ENCODE measurements around the gene CDK10. TPM values are rescaled to one million over a fixed set of nuclear protein-coding genes. Genes with fewer than 3 reads are reported as not detected.
A peak's percentile ranks its signal among the peaks of the same experiment; 100 is the strongest.

The CDK10 gene
- total and polyA plus RNA-seq, 10 of the 15 experiments (the other 5 are each of a cell fraction or from before 2014, with no cell fraction given), result 1.5 to 58.7 (median 36.0) TPM

DNA sequence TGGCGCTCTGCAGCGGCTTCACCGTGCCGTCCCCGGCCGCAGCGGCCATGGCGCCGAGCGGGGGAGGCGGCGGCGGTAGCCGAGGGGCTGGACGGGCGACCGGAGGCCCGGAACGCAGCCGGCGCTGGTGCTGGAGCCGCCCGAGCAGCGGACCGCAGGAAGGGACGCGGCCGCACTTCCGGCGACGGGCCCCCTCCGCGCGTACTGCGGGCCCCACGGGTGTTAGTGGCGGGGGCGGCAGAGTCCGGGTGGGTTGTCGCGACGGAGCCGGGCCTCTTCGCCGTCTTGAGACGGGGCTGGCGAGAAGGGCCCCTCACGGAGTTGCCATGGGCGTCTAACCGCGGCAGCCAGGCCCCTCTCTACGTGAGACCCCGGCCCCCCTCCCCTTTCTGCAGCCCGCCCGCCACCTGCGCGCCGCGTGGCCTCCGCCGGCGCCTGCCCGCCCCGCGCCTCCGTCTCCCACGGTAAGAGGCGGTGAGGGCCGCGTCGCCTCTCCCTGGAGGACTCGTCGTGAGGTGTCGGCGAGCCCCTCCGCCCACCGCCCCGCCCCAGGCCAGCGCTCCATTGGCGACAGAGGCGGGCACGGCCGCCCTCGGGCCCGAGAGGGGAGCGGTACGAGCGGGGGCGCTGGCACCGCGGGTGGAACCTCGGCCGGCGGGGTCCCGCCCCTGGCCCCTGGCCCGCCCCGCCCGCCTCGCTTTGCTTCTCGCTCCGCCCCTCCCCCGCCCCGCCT is 34.5 kb downstream of the CDK10 start, which contains the start of the genes VPS9D1 and ZNF276 (continued):
- TF ChIP-seq, protein P1, sequence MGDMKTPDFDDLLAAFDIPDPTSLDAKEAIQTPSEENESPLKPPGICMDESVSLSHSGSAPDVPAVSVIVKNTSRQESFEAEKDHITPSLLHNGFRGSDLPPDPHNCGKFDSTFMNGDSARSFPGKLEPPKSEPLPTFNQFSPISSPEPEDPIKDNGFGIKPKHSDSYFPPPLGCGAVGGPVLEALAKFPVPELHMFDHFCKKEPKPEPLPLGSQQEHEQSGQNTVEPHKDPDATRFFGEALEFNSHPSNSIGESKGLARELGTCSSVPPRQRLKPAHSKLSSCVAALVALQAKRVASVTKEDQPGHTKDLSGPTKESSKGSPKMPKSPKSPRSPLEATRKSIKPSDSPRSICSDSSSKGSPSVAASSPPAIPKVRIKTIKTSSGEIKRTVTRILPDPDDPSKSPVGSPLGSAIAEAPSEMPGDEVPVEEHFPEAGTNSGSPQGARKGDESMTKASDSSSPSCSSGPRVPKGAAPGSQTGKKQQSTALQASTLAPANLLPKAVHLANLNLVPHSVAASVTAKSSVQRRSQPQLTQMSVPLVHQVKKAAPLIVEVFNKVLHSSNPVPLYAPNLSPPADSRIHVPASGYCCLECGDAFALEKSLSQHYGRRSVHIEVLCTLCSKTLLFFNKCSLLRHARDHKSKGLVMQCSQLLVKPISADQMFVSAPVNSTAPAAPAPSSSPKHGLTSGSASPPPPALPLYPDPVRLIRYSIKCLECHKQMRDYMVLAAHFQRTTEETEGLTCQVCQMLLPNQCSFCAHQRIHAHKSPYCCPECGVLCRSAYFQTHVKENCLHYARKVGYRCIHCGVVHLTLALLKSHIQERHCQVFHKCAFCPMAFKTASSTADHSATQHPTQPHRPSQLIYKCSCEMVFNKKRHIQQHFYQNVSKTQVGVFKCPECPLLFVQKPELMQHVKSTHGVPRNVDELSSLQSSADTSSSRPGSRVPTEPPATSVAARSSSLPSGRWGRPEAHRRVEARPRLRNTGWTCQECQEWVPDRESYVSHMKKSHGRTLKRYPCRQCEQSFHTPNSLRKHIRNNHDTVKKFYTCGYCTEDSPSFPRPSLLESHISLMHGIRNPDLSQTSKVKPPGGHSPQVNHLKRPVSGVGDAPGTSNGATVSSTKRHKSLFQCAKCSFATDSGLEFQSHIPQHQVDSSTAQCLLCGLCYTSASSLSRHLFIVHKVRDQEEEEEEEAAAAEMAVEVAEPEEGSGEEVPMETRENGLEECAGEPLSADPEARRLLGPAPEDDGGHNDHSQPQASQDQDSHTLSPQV (IDR thresholded peaks at IDR 0.05), result peak; percentile 76
- TF ChIP-seq TCF12 (IDR thresholded peaks at IDR 0.05; ENCODE audit: low read depth, low read length), result peak; percentile 36; the same call in 1 of the 2 replicates
- TF ChIP-seq, protein P2, sequence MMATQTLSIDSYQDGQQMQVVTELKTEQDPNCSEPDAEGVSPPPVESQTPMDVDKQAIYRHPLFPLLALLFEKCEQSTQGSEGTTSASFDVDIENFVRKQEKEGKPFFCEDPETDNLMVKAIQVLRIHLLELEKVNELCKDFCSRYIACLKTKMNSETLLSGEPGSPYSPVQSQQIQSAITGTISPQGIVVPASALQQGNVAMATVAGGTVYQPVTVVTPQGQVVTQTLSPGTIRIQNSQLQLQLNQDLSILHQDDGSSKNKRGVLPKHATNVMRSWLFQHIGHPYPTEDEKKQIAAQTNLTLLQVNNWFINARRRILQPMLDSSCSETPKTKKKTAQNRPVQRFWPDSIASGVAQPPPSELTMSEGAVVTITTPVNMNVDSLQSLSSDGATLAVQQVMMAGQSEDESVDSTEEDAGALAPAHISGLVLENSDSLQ (IDR thresholded peaks at IDR 0.05), result peak; percentile 46
- TF ChIP-seq ZNF207 (IDR thresholded peaks at IDR 0.05; ENCODE audit: borderline replicate concordance), result peak; percentile 95
- TF ChIP-seq CHD2 (IDR thresholded peaks at IDR 0.05; ENCODE audit: borderline replicate concordance, low read depth, low read length), result peak; percentile 57; the same call in 1 of the 2 replicates
- peak; percentile 74 for TF ChIP-seq NR2C1 (IDR thresholded peaks at IDR 0.05)
- TF ChIP-seq SIX5 (IDR thresholded peaks at IDR 0.05; ENCODE audit: low read depth, low read length, severe bottlenecking), result peak; percentile 74
- peak; percentile 76; the same call in 1 of the 2 replicates for TF ChIP-seq ESRRA (IDR thresholded peaks at IDR 0.05; ENCODE audit: low read length)
- TF ChIP-seq TBL1XR1 (IDR thresholded peaks at IDR 0.05; ENCODE audit: low read depth, low read length), result 0 out of 2 replicates have a peak, but pooled peaks have one; percentile 64
- TF ChIP-seq, protein P3, sequence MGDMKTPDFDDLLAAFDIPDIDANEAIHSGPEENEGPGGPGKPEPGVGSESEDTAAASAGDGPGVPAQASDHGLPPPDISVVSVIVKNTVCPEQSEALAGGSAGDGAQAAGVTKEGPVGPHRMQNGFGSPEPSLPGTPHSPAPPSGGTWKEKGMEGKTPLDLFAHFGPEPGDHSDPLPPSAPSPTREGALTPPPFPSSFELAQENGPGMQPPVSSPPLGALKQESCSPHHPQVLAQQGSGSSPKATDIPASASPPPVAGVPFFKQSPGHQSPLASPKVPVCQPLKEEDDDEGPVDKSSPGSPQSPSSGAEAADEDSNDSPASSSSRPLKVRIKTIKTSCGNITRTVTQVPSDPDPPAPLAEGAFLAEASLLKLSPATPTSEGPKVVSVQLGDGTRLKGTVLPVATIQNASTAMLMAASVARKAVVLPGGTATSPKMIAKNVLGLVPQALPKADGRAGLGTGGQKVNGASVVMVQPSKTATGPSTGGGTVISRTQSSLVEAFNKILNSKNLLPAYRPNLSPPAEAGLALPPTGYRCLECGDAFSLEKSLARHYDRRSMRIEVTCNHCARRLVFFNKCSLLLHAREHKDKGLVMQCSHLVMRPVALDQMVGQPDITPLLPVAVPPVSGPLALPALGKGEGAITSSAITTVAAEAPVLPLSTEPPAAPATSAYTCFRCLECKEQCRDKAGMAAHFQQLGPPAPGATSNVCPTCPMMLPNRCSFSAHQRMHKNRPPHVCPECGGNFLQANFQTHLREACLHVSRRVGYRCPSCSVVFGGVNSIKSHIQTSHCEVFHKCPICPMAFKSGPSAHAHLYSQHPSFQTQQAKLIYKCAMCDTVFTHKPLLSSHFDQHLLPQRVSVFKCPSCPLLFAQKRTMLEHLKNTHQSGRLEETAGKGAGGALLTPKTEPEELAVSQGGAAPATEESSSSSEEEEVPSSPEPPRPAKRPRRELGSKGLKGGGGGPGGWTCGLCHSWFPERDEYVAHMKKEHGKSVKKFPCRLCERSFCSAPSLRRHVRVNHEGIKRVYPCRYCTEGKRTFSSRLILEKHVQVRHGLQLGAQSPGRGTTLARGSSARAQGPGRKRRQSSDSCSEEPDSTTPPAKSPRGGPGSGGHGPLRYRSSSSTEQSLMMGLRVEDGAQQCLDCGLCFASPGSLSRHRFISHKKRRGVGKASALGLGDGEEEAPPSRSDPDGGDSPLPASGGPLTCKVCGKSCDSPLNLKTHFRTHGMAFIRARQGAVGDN (IDR thresholded peaks at IDR 0.05), result peak; percentile 61; the same call in 1 of the 2 replicates
- TF ChIP-seq LARP7 (IDR thresholded peaks at IDR 0.05), result peak; percentile 98
- TF ChIP-seq ZZZ3 (IDR thresholded peaks at IDR 0.05; ENCODE audit: control insufficient read depth, insufficient read length, low read depth), result no peak
- TF ChIP-seq BHLHE40 (IDR thresholded peaks at IDR 0.05; ENCODE audit: borderline replicate concordance in 1 of 2, low read depth in 2 of 2, low read length in 1 of 2), result peak in 1 of 2 experiments; percentile 58; a peak in 2 of 4 replicates
- TF ChIP-seq POLR2AphosphoS5 (IDR thresholded peaks at IDR 0.05; ENCODE audit: low read length), result peak; percentile 51; the same call in 1 of the 2 replicates
- TF ChIP-seq SREBF1 (IDR thresholded peaks at IDR 0.05; ENCODE audit: low read length), result peak; percentile 51; the same call in 1 of the 2 replicates
- TF ChIP-seq POU2F2 (IDR thresholded peaks at IDR 0.05; ENCODE audit: borderline replicate concordance, low read depth, low read length), result peak; percentile 75; the same call in 1 of the 3 replicates
- 0 out of 4 replicates have a peak, but pooled peaks of 1 of the 2 experiments have one; percentile 43 for TF ChIP-seq ETV6 (conservative IDR thresholded peaks at IDR 0.05 in 1 of 2, IDR thresholded peaks at IDR 0.05 in 1 of 2; ENCODE audit: borderline replicate concordance in 1 of 2, low read depth in 1 of 2)
- TF ChIP-seq, protein P4, sequence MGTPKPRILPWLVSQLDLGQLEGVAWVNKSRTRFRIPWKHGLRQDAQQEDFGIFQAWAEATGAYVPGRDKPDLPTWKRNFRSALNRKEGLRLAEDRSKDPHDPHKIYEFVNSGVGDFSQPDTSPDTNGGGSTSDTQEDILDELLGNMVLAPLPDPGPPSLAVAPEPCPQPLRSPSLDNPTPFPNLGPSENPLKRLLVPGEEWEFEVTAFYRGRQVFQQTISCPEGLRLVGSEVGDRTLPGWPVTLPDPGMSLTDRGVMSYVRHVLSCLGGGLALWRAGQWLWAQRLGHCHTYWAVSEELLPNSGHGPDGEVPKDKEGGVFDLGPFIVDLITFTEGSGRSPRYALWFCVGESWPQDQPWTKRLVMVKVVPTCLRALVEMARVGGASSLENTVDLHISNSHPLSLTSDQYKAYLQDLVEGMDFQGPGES (IDR thresholded peaks at IDR 0.05), result peak; percentile 64
- peak; percentile 93 for TF ChIP-seq GABPA (IDR thresholded peaks at IDR 0.05; ENCODE audit: low read depth)
